Smooth muscle cell (in vitro differentiated cells): Measurements from ENCODE around the gene AP1M2. TPM values are rescaled to one million over a fixed set of nuclear protein-coding genes. Genes with fewer than 3 reads are reported as not detected.
"Not testable (repeated sequence)": the region's sequence is repeated elsewhere in the genome, so short reads cannot be mapped to it uniquely, and the experiment has no call there.

ENCODE experiments used
- DNase-seq: peaks from one replicate; lab custom pipeline; 2025; ENCODE audit not compliant: unreplicated experiment; lab: John Stamatoyannopoulos, UW
- H2AFZ ChIP-seq: fragments of 200-600 bp; sonication (generic); 2 replicates; pipeline ENCODE4 v1.6.0; 2016; ENCODE audit warnings: antibody characterized with exemption, low read depth, mild to moderate bottlenecking
- H3F3A ChIP-seq: fragments of 200-600 bp; sonication (generic); 2 replicates; pipeline ENCODE4 v1.6.0; 2017; ENCODE audit warnings: antibody characterized with exemption, low read depth
- H3K27ac ChIP-seq: fragments of 200-600 bp; sonication (generic); 2 replicates; pipeline ENCODE4 v1.5.1; 2016; ENCODE audit warnings: low read depth, mild to moderate bottlenecking
- H3K27me3 ChIP-seq: fragments of 200-600 bp; sonication (generic); 2 replicates; pipeline ENCODE4 v1.6.1; 2016; ENCODE audit warnings: low read depth, mild to moderate bottlenecking
- H3K36me3 ChIP-seq: fragments of 200-600 bp; sonication (generic); 2 replicates; pipeline ENCODE4 v1.5.1; 2016; ENCODE audit warnings: low read depth
- H3K4me1 ChIP-seq: fragments of 200-600 bp; sonication (generic); 2 replicates; pipeline ENCODE4 v1.5.1; 2016; ENCODE audit warnings: low read depth
- H3K4me2 ChIP-seq: fragments of 200-600 bp; sonication (generic); 2 replicates; pipeline ENCODE4 v1.6.0; 2016; ENCODE audit warnings: mild to moderate bottlenecking
- H3K4me3 ChIP-seq: fragments of 200-600 bp; sonication (generic); 2 replicates; pipeline ENCODE4 v1.5.1; 2016; ENCODE audit warnings: mild to moderate bottlenecking
- H3K79me2 ChIP-seq: fragments of 200-600 bp; sonication (generic); 2 replicates; pipeline ENCODE4 v1.6.0; 2016; ENCODE audit warnings: low read depth, mild to moderate bottlenecking
- H3K9ac ChIP-seq: fragments of 200-600 bp; sonication (generic); 2 replicates; pipeline ENCODE4 v1.6.0; 2016; ENCODE audit warnings: low read depth
- H3K9me3 ChIP-seq: fragments of 200-600 bp; sonication (generic); replicated peaks from 2 replicates; pipeline ENCODE4 v1.5.1; 2016; ENCODE audit warnings: low read depth
- H4K20me1 ChIP-seq: fragments of 200-600 bp; sonication (generic); 2 replicates; pipeline ENCODE4 v1.6.0; 2016; ENCODE audit warnings: low read depth
- CTCF ChIP-seq: fragments of 200-600 bp; sonication (generic); IDR thresholded peaks from 2 replicates; pipeline ENCODE4 v1.5.1; 2017; ENCODE audit warnings: borderline replicate concordance, mild to moderate bottlenecking, antibody characterized with exemption; ENCODE audit not compliant: insufficient read depth, poor library complexity, severe bottlenecking
- WGBS: methylation state at CpG from one replicate; pipeline ENCODE4 v1.1.7; 2016; ENCODE audit warnings: low lambda C conversion rate; 5-methylcytosine and 5-hydroxymethylcytosine counted together
- polyA plus RNA-seq: library from polyadenylated mRNA; unstranded; fragments of >200 nt; fragmentation: Nextera tagmentation; extraction: Ambion mirVana; gene quantifications from 2 replicates; pipeline ENCODE4 v1.2.1, GENCODE V29; 2016
- total RNA-seq: library from RNA; depleted of rRNA; stranded (reverse); fragments of >200 nt; gene quantifications from 2 replicates; pipeline ENCODE4 v1.2.3, GENCODE V29; 2014

AP1M2 gene
- total and polyA plus RNA-seq, 2 experiments from 2014 or later: 8.8 to 37.1 TPM

- peak overlapping the region; percentile 83 for H3K4me2 ChIP-seq
Observed at GRCh38 chr19:10544242-10544752, 42.8 kb downstream of the AP1M2 start.

GRCh38 chr19:10543420-10544241 is 43.5 kb downstream of the AP1M2 start, which contains the start of gene ATG4D:
Gene ATG4D (plus strand): TSS chr19:10543904. CDS start chr19:10544091, 187 bp downstream.
- Histone ChIP-seq H2AFZ (peak within 1 kb of the TSS; percentile 87), H3K36me3 (no peaks in the 10 kb centered on the region), H3K4me3 (peak within 1 kb of the TSS; percentile 96), H3K27ac (no peak within 1 kb of the TSS), H3K9me3 (no peaks in the 10 kb centered on the region), H3K27me3 (no peaks in the 10 kb centered on the region), H3K9ac (peak within 1 kb of the TSS; percentile 87), H3K79me2 (peaks cover 35% of the 10 kb centered on the region), H3K4me2 (peak within 1 kb of the TSS; percentile 83), H3F3A (no peaks in the 10 kb centered on the region), H3K4me1 (peaks cover 6% of the 10 kb centered on the region), H4K20me1 (peaks cover 6% of the 10 kb centered on the region)
- WGBS: 2% methylated on average over 58 of the region's 79 CpGs
- peak; percentile 48 for DNase-seq
- TF ChIP-seq CTCF: no peak

More at GRCh38 chr19:10544242-10544752, 42.8 kb downstream of the AP1M2 start:
- Histone ChIP-seq H2AFZ (peak overlapping the region; percentile 87), H3K36me3 (no peaks in the 10 kb centered on the region), H3K4me3 (peak overlapping the region; percentile 96), H3K79me2 (peaks cover 35% of the 10 kb centered on the region), H3F3A (no peaks in the 10 kb centered on the region), H3K9ac (peak overlapping the region; percentile 87), H3K9me3 (no peaks in the 10 kb centered on the region), H3K27me3 (no peaks in the 10 kb centered on the region), H3K4me1 (peaks cover 6% of the 10 kb centered on the region), H4K20me1 (peaks cover 9% of the 10 kb centered on the region), H3K27ac (no peak overlapping the region)
- DNase-seq: no peak
- WGBS: 34% methylated on average over 17 of the region's 22 CpGs
- TF ChIP-seq CTCF: no peak

GRCh38 chr19:10543059-10543419 is 44.1 kb downstream of the AP1M2 start:
- DNase-seq: no peak
- Histone ChIP-seq H4K20me1 (peaks cover under 1% of the 10 kb centered on the region), H3K4me2 (peak overlapping the region; percentile 83), H3K79me2 (peaks cover 35% of the 10 kb centered on the region), H3K4me1 (peaks cover 6% of the 10 kb centered on the region), H3K36me3 (no peaks in the 10 kb centered on the region), H3K9ac (no peak overlapping the region), H3K4me3 (peak overlapping the region; percentile 96), H3K27me3 (no peaks in the 10 kb centered on the region), H3F3A (no peaks in the 10 kb centered on the region), H3K27ac (no peak overlapping the region), H2AFZ (no peak overlapping the region), H3K9me3 (no peaks in the 10 kb centered on the region)
- TF ChIP-seq CTCF: no peak
- 82% methylated on average over 8 of the region's 8 CpGs for WGBS

- not testable (repeated sequence) for H3K9me3 ChIP-seq, H3K36me3 ChIP-seq, H3K4me3 ChIP-seq, H4K20me1 ChIP-seq, H3K4me2 ChIP-seq, H3K79me2 ChIP-seq, H3K27me3 ChIP-seq, H3K9ac ChIP-seq, H2AFZ ChIP-seq, DNase-seq, H3K4me1 ChIP-seq, H3K27ac ChIP-seq, H3F3A ChIP-seq
- WGBS: 93% methylated on average over 7 of the region's 9 CpGs
Observed at GRCh38 chr19:10539016-10539415, 48.1 kb downstream of the AP1M2 start.
